GM23248 (cell line): ENCODE results near the gene AP2B1. TPM values are rescaled to one million over a fixed set of nuclear protein-coding genes. Genes with fewer than 3 reads are reported as not detected.

ENCODE experiments used
- DNase-seq: peaks from one replicate; pipeline ENCODE4 v3.0.0-alpha.2; 2015
- H2AFZ ChIP-seq: fragments of 200-600 bp; sonication (generic); 2 replicates; pipeline ENCODE4 v1.6.1; 2016; ENCODE audit warnings: antibody characterized with exemption
- H3F3A ChIP-seq: fragments of 200-600 bp; sonication (generic); 2 replicates; pipeline ENCODE4 v1.6.1; 2016; ENCODE audit warnings: mild to moderate bottlenecking, antibody characterized with exemption, mixed run types; ENCODE audit not compliant: insufficient read depth
- H3K27ac ChIP-seq: fragments of 200-600 bp; sonication (generic); 2 replicates; pipeline ENCODE4 v1.5.1; 2016; ENCODE audit warnings: mild to moderate bottlenecking
- H3K27me3 ChIP-seq: fragments of 200-600 bp; sonication (generic); replicated peaks from 2 replicates; pipeline ENCODE4 v1.6.1; 2016; ENCODE audit warnings: mild to moderate bottlenecking; ENCODE audit not compliant: insufficient read depth
- H3K36me3 ChIP-seq: fragments of 200-600 bp; sonication (generic); 2 replicates; pipeline ENCODE4 v1.6.1; 2016; ENCODE audit warnings: low read depth, mild to moderate bottlenecking
- H3K4me1 ChIP-seq: fragments of 200-600 bp; sonication (generic); 2 replicates; pipeline ENCODE4 v1.6.1; 2016; ENCODE audit warnings: mild to moderate bottlenecking; ENCODE audit not compliant: insufficient read depth
- H3K4me2 ChIP-seq: fragments of 200-600 bp; sonication (generic); one replicate; pipeline ENCODE4 v1.6.1; 2016; ENCODE audit warnings: mild to moderate bottlenecking; ENCODE audit not compliant: unreplicated experiment
- H3K4me3 ChIP-seq: fragments of 200-600 bp; sonication (generic); 2 replicates; pipeline ENCODE4 v1.5.1; 2016; ENCODE audit warnings: mild to moderate bottlenecking
- H3K79me2 ChIP-seq: fragments of 200-600 bp; sonication (generic); 2 replicates; pipeline ENCODE4 v1.6.1; 2016; ENCODE audit warnings: mild to moderate bottlenecking; ENCODE audit not compliant: insufficient read depth
- H3K9ac ChIP-seq: fragments of 200-600 bp; sonication (generic); 2 replicates; pipeline ENCODE4 v1.6.1; 2016; ENCODE audit warnings: mild to moderate bottlenecking
- H3K9me2 ChIP-seq: fragments of 200-600 bp; sonication (generic); 2 replicates; pipeline ENCODE4 v1.6.1; 2016; ENCODE audit warnings: mixed run types, mild to moderate bottlenecking, moderate library complexity; ENCODE audit not compliant: insufficient read depth
- H3K9me3 ChIP-seq: fragments of 200-600 bp; sonication (generic); one replicate; pipeline ENCODE4 v1.6.1; 2017; ENCODE audit warnings: low read depth
- H4K20me1 ChIP-seq: fragments of 200-600 bp; sonication (generic); 2 replicates; pipeline ENCODE4 v1.6.0; 2016; ENCODE audit not compliant: insufficient read depth
- EZH2 ChIP-seq: fragments of 200-600 bp; sonication (generic); IDR thresholded peaks from 2 replicates; pipeline ENCODE4 v1.6.1; 2018; ENCODE audit warnings: antibody characterized with exemption, mild to moderate bottlenecking; ENCODE audit not compliant: insufficient read depth, poor library complexity, severe bottlenecking
- EZH2phosphoT487 ChIP-seq: fragments of 200-600 bp; sonication (generic); IDR thresholded peaks from 2 replicates; pipeline ENCODE4 v1.6.1; 2018; ENCODE audit warnings: antibody characterized with exemption, moderate library complexity, mild to moderate bottlenecking, low read depth; ENCODE audit not compliant: insufficient read depth
- WGBS, 2 experiments: methylation state at CpG; one replicate each; pipeline ENCODE4 v1.1.6; 2015 to 2017; ENCODE audit warnings: low lambda C conversion rate in 2 of 2, low coverage in 1 of 2; ENCODE audit errors: missing lambda C conversion rate in 2 of 2; 5-methylcytosine and 5-hydroxymethylcytosine counted together
- in situ Hi-C: fragments of 300-500 bp; cut with MboI; formaldehyde crosslinking; loops from 2 replicates; pipeline ENCODE4 v1.15.0; 2020
- polyA plus RNA-seq: library from polyadenylated mRNA; unstranded; fragments of >200 nt; fragmentation: Nextera tagmentation; extraction: Ambion mirVana; gene quantifications from 2 replicates; pipeline ENCODE4 v1.2.1, GENCODE V29; 2016
- total RNA-seq: library from RNA; depleted of rRNA; stranded (reverse); fragments of >200 nt; shearing (Covaris generic); gene quantifications from 2 replicates; pipeline ENCODE4 v1.2.3, GENCODE V29; 2014

The AP2B1 gene
- total and polyA plus RNA-seq, 2 experiments from 2014 or later: 72.4 to 85.9 TPM

DNA sequence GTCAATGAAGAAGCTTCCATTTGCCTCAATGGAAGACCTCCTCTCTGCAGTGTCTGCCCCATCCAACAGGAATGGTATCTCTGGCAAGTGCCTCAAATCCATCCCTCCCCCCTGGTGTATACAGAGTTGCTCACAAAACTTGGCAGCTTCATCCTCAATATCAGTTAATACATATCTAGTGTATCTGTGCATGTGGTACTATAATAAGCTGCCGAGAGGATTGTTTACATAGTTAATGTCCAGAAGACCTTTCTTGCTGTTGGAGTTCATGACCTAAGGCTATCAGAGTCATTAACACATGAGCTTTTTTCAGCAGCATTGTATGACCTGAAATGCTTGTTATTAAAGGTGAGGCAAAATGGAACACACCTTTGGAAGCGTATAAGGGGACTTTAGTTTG, 130.4 kb downstream of the AP2B1 start:
- H3K4me1 ChIP-seq: peaks cover 15% of the 10 kb centered on the region
- peaks cover 15% of the 10 kb centered on the region for H3F3A ChIP-seq
- H3K36me3 ChIP-seq: peaks cover 12% of the 10 kb centered on the region
- no peak overlapping the region for H3K4me2 ChIP-seq
- WGBS, 2 experiments: 91 to 94% methylated on average over 2 of the region's 2 CpGs
- H3K27ac ChIP-seq: no peak overlapping the region
- H3K27me3 ChIP-seq: no peaks in the 10 kb centered on the region
- no peaks in the 10 kb centered on the region for H3K9me3 ChIP-seq
- in situ Hi-C loops: no loop called here
- H3K9me2 ChIP-seq: no peaks in the 10 kb centered on the region
- H3K9ac ChIP-seq: no peak overlapping the region
- DNase-seq: no peak
- no peak overlapping the region for H2AFZ ChIP-seq
- no peak for TF ChIP-seq EZH2
- no peak for TF ChIP-seq EZH2phosphoT487
- no peaks in the 10 kb centered on the region; the same call in 1 of the 2 replicates for H3K79me2 ChIP-seq
- H3K4me3 ChIP-seq: no peak overlapping the region
- no peaks in the 10 kb centered on the region for H4K20me1 ChIP-seq

GRCh38 chr17:35723735-35724134, 136.6 kb downstream of the AP2B1 start:
- Histone ChIP-seq H3K4me2 (no peak overlapping the region), H3K27me3 (no peaks in the 10 kb centered on the region), H3K9ac (no peak overlapping the region), H3K27ac (no peak overlapping the region), H3K4me3 (no peak overlapping the region), H3K36me3 (peaks cover 23% of the 10 kb centered on the region), H4K20me1 (no peaks in the 10 kb centered on the region), H3K79me2 (no peaks in the 10 kb centered on the region), H2AFZ (no peak overlapping the region), H3F3A (peaks cover 6% of the 10 kb centered on the region; the same call in 1 of the 2 replicates), H3K9me3 (no peaks in the 10 kb centered on the region), H3K9me2 (no peaks in the 10 kb centered on the region), H3K4me1 (peaks cover 13% of the 10 kb centered on the region)
- TF ChIP-seq EZH2: no peak
- no peak for TF ChIP-seq EZH2phosphoT487
- in situ Hi-C loops: no loop called here
- DNase-seq: no peak
- WGBS, 2 experiments: 94 to 100% methylated on average over 2 of the region's 2 CpGs

- H3K9me3 ChIP-seq: no peaks in the 10 kb centered on the region
- H3F3A ChIP-seq: peaks cover 6% of the 10 kb centered on the region; the same call in 1 of the 2 replicates
- H3K27ac ChIP-seq: no peak overlapping the region
- H3K27me3 ChIP-seq: no peaks in the 10 kb centered on the region
- no peak overlapping the region for H3K9ac ChIP-seq
- H3K36me3 ChIP-seq: peaks cover 23% of the 10 kb centered on the region
- in situ Hi-C loops: no loop called here
- no peak overlapping the region for H3K4me3 ChIP-seq
- DNase-seq: no peak
- TF ChIP-seq EZH2phosphoT487 (no peak), EZH2 (no peak)
- no peaks in the 10 kb centered on the region for H3K9me2 ChIP-seq
- 81 to 83% methylated on average over 4 of the region's 4 CpGs for WGBS, 2 experiments
- no peaks in the 10 kb centered on the region for H4K20me1 ChIP-seq
- H3K4me2 ChIP-seq: no peak overlapping the region
- H3K79me2 ChIP-seq: no peaks in the 10 kb centered on the region
- no peak overlapping the region for H2AFZ ChIP-seq
- H3K4me1 ChIP-seq: peaks cover 13% of the 10 kb centered on the region
Measured at GRCh38 chr17:35725058-35725457, 137.9 kb downstream of the AP2B1 start.

GRCh38 chr17:35725802-35726126, 138.6 kb downstream of the AP2B1 start:
- Histone ChIP-seq H3K4me1 (peaks cover 17% of the 10 kb centered on the region), H3K27me3 (no peaks in the 10 kb centered on the region), H4K20me1 (no peaks in the 10 kb centered on the region), H2AFZ (no peak overlapping the region), H3K9ac (no peak overlapping the region), H3K27ac (peak overlapping the region; percentile 54; the same call in 1 of the 2 replicates), H3K36me3 (peaks cover 23% of the 10 kb centered on the region), H3K4me2 (no peak overlapping the region), H3K4me3 (no peak overlapping the region), H3F3A (peaks cover 8% of the 10 kb centered on the region; the same call in 1 of the 2 replicates), H3K9me3 (no peaks in the 10 kb centered on the region), H3K9me2 (no peaks in the 10 kb centered on the region), H3K79me2 (no peaks in the 10 kb centered on the region)
- in situ Hi-C loops: no loop called here
- DNase-seq: no peak
- TF ChIP-seq EZH2phosphoT487 (no peak), EZH2 (no peak)
- WGBS, 2 experiments: 81 to 83% methylated on average over 2 of the region's 2 CpGs

DNA sequence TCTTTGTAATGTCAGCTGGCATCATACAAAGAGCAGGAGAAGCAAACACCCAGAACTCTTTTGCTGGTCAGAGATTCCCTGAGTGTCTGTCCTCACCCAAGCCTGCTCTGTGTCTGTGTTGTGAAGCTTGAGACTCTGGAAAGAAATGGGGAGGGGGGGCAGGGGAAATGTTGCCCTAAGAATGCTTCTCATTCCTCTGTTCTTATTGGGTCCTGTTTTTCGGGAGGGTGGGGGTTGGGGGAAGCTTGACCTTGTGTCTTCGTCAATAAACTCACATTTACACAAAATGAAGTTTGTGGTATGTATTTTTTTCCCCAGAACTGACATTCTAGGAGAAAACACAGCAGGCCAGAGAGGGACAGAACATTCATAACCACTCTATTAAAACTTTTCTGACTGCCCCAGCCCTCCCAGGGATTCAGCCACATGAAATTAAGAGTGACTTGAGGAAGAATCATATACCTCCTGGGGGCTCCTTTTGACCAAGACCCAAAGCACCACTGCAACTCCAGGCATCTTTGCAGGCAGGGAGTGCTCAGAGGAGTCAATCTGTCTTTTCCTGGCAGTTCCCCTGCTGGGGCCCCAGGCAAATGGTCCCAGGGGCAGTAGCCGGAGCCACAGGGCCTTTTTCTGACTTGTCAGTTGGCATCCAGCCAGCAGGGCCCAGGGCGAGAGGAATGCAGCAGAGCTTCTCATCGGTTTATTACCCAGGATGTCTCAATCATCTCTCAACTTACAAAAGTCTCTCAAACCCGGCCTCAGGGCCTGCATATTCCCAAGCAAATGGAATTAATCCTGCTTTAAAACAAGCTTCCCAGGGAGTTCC, 139.2 kb downstream of the AP2B1 start:
- Histone ChIP-seq H3K9me2 (no peaks in the 10 kb centered on the region), H4K20me1 (no peaks in the 10 kb centered on the region), H3F3A (peaks cover 11% of the 10 kb centered on the region; the same call in 1 of the 2 replicates), H3K79me2 (no peaks in the 10 kb centered on the region), H3K4me1 (peaks cover 22% of the 10 kb centered on the region), H3K27me3 (no peaks in the 10 kb centered on the region), H3K9ac (peak overlapping the region; percentile 46; the same call in 1 of the 2 replicates), H3K36me3 (peaks cover 23% of the 10 kb centered on the region), H3K4me2 (peak overlapping the region; percentile 14), H3K9me3 (no peaks in the 10 kb centered on the region), H2AFZ (no peak overlapping the region), H3K27ac (peak overlapping the region; percentile 54), H3K4me3 (no peak overlapping the region)
- in situ Hi-C loops: no loop called here
- 34 to 38% methylated on average over 6 of the region's 6 CpGs for WGBS, 2 experiments
- peak; percentile 89 for DNase-seq
- TF ChIP-seq EZH2phosphoT487: no peak
- no peak for TF ChIP-seq EZH2
